HG03064 (cell line): Measurements from ENCODE around the gene TRIO.
"Not testable (repeated sequence)": the region's sequence is repeated elsewhere in the genome, so short reads cannot be mapped to it uniquely, and the experiment has no call there.

ENCODE experiments used
- ATAC-seq: cut with Tn5 transposase; IDR thresholded peaks from one replicate; pipeline ENCODE4 v1.9.1; 2021; ENCODE audit warnings: low read depth; ENCODE audit not compliant: unreplicated experiment

The TRIO gene

GRCh38 chr5:14554288-14554687, 411.1 kb downstream of the TRIO start:
- ATAC-seq = not testable (repeated sequence)

- no peak for ATAC-seq
Measured at GRCh38 chr5:14556015-14556414, 412.9 kb downstream of the TRIO start.

GRCh38 chr5:14557203-14557770, 414.1 kb downstream of the TRIO start:
- ATAC-seq = no peak

- ATAC-seq = no peak
Measured at GRCh38 chr5:14557791-14558415, 414.8 kb downstream of the TRIO start.
